Measurements from ENCODE around the gene KCNE4.
"Not testable (repeated sequence)": the region's sequence is repeated elsewhere in the genome, so short reads cannot be mapped to it uniquely, and the experiment has no call there.

KCNE4 gene

GRCh38 chr2:223058952-223059716, 7.1 kb downstream of the KCNE4 start:
- DNase-seq (ENCODE audit: low spot score): no peak

GRCh38 chr2:223060201-223060825, 8.3 kb downstream of the KCNE4 start:
- no peak for DNase-seq (ENCODE audit: low spot score)

GRCh38 chr2:223062396-223062795, 10.4 kb downstream of the KCNE4 start:
- no peak for DNase-seq (ENCODE audit: low spot score)

GRCh38 chr2:223065107-223065506, 13.1 kb downstream of the KCNE4 start:
- no peak for DNase-seq (ENCODE audit: low spot score)

GRCh38 chr2:223066721-223067120, 14.7 kb downstream of the KCNE4 start:
- no peak for DNase-seq (ENCODE audit: low spot score)

GRCh38 chr2:223068071-223068470, 16.1 kb downstream of the KCNE4 start:
- no peak for DNase-seq (ENCODE audit: low spot score)

- no peak for DNase-seq (ENCODE audit: low spot score)
Measured at GRCh38 chr2:223069465-223069864, 17.5 kb downstream of the KCNE4 start.

- no peak for DNase-seq (ENCODE audit: low spot score)
Measured at GRCh38 chr2:223069988-223070387, 18.0 kb downstream of the KCNE4 start.

GRCh38 chr2:223071139-223071538, 19.1 kb downstream of the KCNE4 start:
- no peak for DNase-seq (ENCODE audit: low spot score)

GRCh38 chr2:223072826-223073225, 20.8 kb downstream of the KCNE4 start:
- DNase-seq (ENCODE audit: low spot score): no peak

GRCh38 chr2:223075301-223076270, 23.6 kb downstream of the KCNE4 start:
- no peak for DNase-seq (ENCODE audit: low spot score)

GRCh38 chr2:223076573-223076972, 24.6 kb downstream of the KCNE4 start:
- no peak for DNase-seq (ENCODE audit: low spot score)

GRCh38 chr2:223078482-223078881, 26.5 kb downstream of the KCNE4 start:
- DNase-seq (ENCODE audit: low spot score): no peak

- no peak for DNase-seq (ENCODE audit: low spot score)
Measured at GRCh38 chr2:223079378-223079777, 27.4 kb downstream of the KCNE4 start.

- DNase-seq (ENCODE audit: low spot score): no peak
Measured at GRCh38 chr2:223079925-223080324, 27.9 kb downstream of the KCNE4 start.

GRCh38 chr2:223080790-223081360, 28.9 kb downstream of the KCNE4 start:
- DNase-seq (ENCODE audit: low spot score): not testable (repeated sequence)

GRCh38 chr2:223081789-223082188, 29.8 kb downstream of the KCNE4 start:
- no peak for DNase-seq (ENCODE audit: low spot score)

GRCh38 chr2:223082706-223083105, 30.7 kb downstream of the KCNE4 start:
- DNase-seq (ENCODE audit: low spot score): no peak

GRCh38 chr2:223083402-223084070, 31.5 kb downstream of the KCNE4 start:
- DNase-seq (ENCODE audit: low spot score): no peak

GRCh38 chr2:223084873-223085272, 32.9 kb downstream of the KCNE4 start:
- DNase-seq (ENCODE audit: low spot score): no peak

GRCh38 chr2:223086370-223086981, 34.5 kb downstream of the KCNE4 start:
- DNase-seq (ENCODE audit: low spot score): peak; percentile 49
